GM12878 (cell line): Measurements from ENCODE around the gene HDGF.

ENCODE experiments used
- ASH2L ChIP-seq: fragments of 300-600, 200-600 bp; sonication (generic); IDR thresholded peaks from 2 replicates; pipeline ENCODE4 v1.6.1; 2017; ENCODE audit warnings: low read depth, mild to moderate bottlenecking, borderline replicate concordance
- EP300 ChIP-seq, 2 experiments: fragments of 150-350 bp in 1 of 2; IDR thresholded peaks; 2 replicates each; pipeline ENCODE4 v1.6.1; 2011 to 2012; ENCODE audit warnings: low read depth in 2 of 2, low read length in 2 of 2, borderline replicate concordance in 1 of 2, improper control_type of control experiment in 1 of 2, inconsistent platforms in 1 of 2; ENCODE audit not compliant: control insufficient read depth in 1 of 2
- FOXM1 ChIP-seq: IDR thresholded peaks from 2 replicates; pipeline ENCODE4 v1.6.1; 2012; ENCODE audit warnings: low read depth, mild to moderate bottlenecking, inconsistent platforms, low read length, moderate library complexity
- HDAC6 ChIP-seq: fragments of 200-600 bp; sonication (generic); IDR thresholded peaks from one replicate; pipeline ENCODE4 v1.8.0; 2017; ENCODE audit warnings: antibody characterized with exemption; ENCODE audit not compliant: unreplicated experiment
- SMC3 ChIP-seq: IDR thresholded peaks from 2 replicates; pipeline ENCODE4 v1.6.1; 2011; ENCODE audit warnings: low read length, improper control_type of control experiment, borderline replicate concordance
- WRNIP1 ChIP-seq: IDR thresholded peaks from 2 replicates; pipeline ENCODE4 v1.6.1; 2011; ENCODE audit warnings: low read depth, low read length, improper control_type of control experiment, borderline replicate concordance
- YBX1 ChIP-seq: fragments of 450-650 bp; IDR thresholded peaks from 2 replicates; pipeline ENCODE4 v1.6.1; 2016; ENCODE audit warnings: antibody characterized with exemption
- ZNF217 ChIP-seq: fragments of 450-650 bp; IDR thresholded peaks from 2 replicates; pipeline ENCODE4 v1.6.1; 2017; ENCODE audit warnings: antibody characterized with exemption, mild to moderate bottlenecking
- ZNF384 ChIP-seq: IDR thresholded peaks from 2 replicates; pipeline ENCODE4 v1.6.1; 2012; ENCODE audit warnings: low read depth, mild to moderate bottlenecking, low read length, improper control_type of control experiment, borderline replicate concordance
- TF ChIP-seq, protein P1 (sequence below), 3 experiments: IDR thresholded peaks in 2 of 3; conservative IDR thresholded peaks in 1 of 3; 2 replicates each; pipeline ENCODE4 v1.5.1; 2011; ENCODE audit warnings: low read depth in 3 of 3, low read length in 3 of 3, mild to moderate bottlenecking in 3 of 3, control low read depth in 2 of 3, moderate library complexity in 2 of 3, inconsistent platforms in 1 of 3, mixed read lengths in 1 of 3; ENCODE audit not compliant: control insufficient read depth in 2 of 3, insufficient read depth in 1 of 3; ENCODE audit errors: extremely low read depth in 1 of 3
- TF ChIP-seq, protein P2 (sequence below): fragments of 450-650 bp; formaldehyde crosslinking; IDR thresholded peaks from 2 replicates; pipeline ENCODE4 v1.5.0; 2022; ENCODE audit warnings: mild to moderate bottlenecking, missing genetic modification characterization
- TF ChIP-seq, protein P3 (sequence below): IDR thresholded peaks from 2 replicates; pipeline ENCODE4 v1.6.1; 2012; ENCODE audit warnings: low read depth, low read length, improper control_type of control experiment

DNA sequence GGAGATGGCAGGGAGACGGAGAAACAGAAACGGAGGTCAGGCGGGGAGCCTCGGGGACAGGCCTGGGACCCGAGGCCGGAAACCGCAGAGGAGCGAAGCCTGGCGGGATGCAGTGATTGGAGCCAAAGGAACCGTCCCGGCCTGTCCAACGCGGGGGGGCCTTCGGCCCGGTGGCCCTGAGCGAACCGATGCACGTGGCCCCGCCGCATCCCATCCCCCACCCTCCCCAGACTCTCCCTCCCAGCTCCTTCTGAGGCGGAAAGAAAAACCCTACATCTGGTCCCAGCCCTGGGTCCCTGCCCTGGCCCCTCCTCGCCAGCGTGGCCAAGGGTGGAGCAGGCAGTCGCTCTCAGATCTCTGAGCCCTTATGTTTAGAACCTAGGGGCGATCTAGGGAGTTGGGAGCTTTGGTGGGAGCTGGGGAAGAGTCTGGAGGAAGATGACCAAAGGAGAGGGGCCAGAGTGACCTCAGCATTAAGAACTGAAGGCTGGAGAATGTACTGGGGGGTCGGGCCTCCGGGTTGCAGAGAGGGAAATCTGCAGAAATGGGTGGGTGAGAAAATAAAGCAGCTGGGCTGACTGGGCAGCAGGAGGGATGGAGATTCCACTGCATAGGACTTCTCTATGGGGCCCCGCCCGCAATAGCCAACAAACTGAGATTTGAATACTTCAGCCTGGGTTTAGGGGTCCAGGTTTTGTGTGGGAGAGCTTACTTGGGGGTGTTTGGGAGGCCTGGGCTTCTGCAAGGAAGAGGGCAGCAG is 44.6 kb downstream of the HDGF start:
- TF ChIP-seq, protein P1, sequence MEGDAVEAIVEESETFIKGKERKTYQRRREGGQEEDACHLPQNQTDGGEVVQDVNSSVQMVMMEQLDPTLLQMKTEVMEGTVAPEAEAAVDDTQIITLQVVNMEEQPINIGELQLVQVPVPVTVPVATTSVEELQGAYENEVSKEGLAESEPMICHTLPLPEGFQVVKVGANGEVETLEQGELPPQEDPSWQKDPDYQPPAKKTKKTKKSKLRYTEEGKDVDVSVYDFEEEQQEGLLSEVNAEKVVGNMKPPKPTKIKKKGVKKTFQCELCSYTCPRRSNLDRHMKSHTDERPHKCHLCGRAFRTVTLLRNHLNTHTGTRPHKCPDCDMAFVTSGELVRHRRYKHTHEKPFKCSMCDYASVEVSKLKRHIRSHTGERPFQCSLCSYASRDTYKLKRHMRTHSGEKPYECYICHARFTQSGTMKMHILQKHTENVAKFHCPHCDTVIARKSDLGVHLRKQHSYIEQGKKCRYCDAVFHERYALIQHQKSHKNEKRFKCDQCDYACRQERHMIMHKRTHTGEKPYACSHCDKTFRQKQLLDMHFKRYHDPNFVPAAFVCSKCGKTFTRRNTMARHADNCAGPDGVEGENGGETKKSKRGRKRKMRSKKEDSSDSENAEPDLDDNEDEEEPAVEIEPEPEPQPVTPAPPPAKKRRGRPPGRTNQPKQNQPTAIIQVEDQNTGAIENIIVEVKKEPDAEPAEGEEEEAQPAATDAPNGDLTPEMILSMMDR (IDR thresholded peaks at IDR 0.05 in 2 of 3, conservative IDR thresholded peaks at IDR 0.05 in 1 of 3; ENCODE audit: control insufficient read depth in 2 of 3, extremely low read depth in 1 of 3, insufficient read depth in 1 of 3, low read depth in 3 of 3, low read length in 3 of 3): no peak
- TF ChIP-seq, protein P2, sequence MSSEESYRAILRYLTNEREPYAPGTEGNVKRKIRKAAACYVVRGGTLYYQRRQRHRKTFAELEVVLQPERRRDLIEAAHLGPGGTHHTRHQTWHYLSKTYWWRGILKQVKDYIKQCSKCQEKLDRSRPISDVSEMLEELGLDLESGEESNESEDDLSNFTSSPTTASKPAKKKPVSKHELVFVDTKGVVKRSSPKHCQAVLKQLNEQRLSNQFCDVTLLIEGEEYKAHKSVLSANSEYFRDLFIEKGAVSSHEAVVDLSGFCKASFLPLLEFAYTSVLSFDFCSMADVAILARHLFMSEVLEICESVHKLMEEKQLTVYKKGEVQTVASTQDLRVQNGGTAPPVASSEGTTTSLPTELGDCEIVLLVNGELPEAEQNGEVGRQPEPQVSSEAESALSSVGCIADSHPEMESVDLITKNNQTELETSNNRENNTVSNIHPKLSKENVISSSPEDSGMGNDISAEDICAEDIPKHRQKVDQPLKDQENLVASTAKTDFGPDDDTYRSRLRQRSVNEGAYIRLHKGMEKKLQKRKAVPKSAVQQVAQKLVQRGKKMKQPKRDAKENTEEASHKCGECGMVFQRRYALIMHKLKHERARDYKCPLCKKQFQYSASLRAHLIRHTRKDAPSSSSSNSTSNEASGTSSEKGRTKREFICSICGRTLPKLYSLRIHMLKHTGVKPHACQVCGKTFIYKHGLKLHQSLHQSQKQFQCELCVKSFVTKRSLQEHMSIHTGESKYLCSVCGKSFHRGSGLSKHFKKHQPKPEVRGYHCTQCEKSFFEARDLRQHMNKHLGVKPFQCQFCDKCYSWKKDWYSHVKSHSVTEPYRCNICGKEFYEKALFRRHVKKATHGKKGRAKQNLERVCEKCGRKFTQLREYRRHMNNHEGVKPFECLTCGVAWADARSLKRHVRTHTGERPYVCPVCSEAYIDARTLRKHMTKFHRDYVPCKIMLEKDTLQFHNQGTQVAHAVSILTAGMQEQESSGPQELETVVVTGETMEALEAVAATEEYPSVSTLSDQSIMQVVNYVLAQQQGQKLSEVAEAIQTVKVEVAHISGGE (CRISPR knock-in tag): no peak
- TF ChIP-seq EP300 (IDR thresholded peaks at IDR 0.05; ENCODE audit: borderline replicate concordance in 1 of 2, control insufficient read depth in 1 of 2, low read depth in 2 of 2, low read length in 2 of 2): no peak
- no peak for TF ChIP-seq FOXM1
- no peak for TF ChIP-seq SMC3
- TF ChIP-seq YBX1: no peak
- TF ChIP-seq ASH2L: no peak
- TF ChIP-seq ZNF384: no peak
- TF ChIP-seq, protein P3, sequence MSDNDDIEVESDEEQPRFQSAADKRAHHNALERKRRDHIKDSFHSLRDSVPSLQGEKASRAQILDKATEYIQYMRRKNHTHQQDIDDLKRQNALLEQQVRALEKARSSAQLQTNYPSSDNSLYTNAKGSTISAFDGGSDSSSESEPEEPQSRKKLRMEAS: no peak
- TF ChIP-seq ZNF217: no peak
- TF ChIP-seq WRNIP1: no peak
- no peak for TF ChIP-seq HDAC6
